ENCODE results near the gene KCNJ4. TPM values are rescaled to one million over a fixed set of nuclear protein-coding genes. Genes with fewer than 3 reads are reported as not detected.

KCNJ4 gene
- total RNA-seq, 3 donors from 2014 or later (not counting 1 experiment from before 2014, with no cell fraction given) = not detected

GRCh38 chr22:38443628-38444521, 11.1 kb downstream of the KCNJ4 start:
- H3K36me3 Mint-ChIP-seq = no peaks in the 10 kb centered on the region
- H3K27ac Mint-ChIP-seq = no peak overlapping the region
- DNase-seq (no peak), ATAC-seq (no peak)
- H3K4me3 Mint-ChIP-seq = no peak overlapping the region
- H3K27me3 Mint-ChIP-seq (ENCODE audit: low read depth in 2 of 2) = peaks cover 0 to 21% of the 10 kb centered on the region in 2 donors
- no peak overlapping the region for H3K27ac ChIP-seq (ENCODE audit: low read length)
- no peak overlapping the region for H3K4me3 ChIP-seq (ENCODE audit: low read length)
- H3K4me1 Mint-ChIP-seq = no peaks in the 10 kb centered on the region
- intact Hi-C loops (cut with micrococcal nuclease) = no loop called here
- no peaks in the 10 kb centered on the region for H3K27me3 ChIP-seq (ENCODE audit: control insufficient read depth, insufficient read depth, low read length)
- no peaks in the 10 kb centered on the region for H3K4me1 ChIP-seq (ENCODE audit: control insufficient read depth, insufficient read depth, low read length)
- no peaks in the 10 kb centered on the region for H3K36me3 ChIP-seq (ENCODE audit: control insufficient read depth, insufficient read depth, low read length)
- 74% methylated on average over 21 of the region's 21 CpGs for WGBS (ENCODE audit: insufficient coverage)
- H3K9me3 Mint-ChIP-seq = no peaks in the 10 kb centered on the region
- TF ChIP-seq, protein P1, sequence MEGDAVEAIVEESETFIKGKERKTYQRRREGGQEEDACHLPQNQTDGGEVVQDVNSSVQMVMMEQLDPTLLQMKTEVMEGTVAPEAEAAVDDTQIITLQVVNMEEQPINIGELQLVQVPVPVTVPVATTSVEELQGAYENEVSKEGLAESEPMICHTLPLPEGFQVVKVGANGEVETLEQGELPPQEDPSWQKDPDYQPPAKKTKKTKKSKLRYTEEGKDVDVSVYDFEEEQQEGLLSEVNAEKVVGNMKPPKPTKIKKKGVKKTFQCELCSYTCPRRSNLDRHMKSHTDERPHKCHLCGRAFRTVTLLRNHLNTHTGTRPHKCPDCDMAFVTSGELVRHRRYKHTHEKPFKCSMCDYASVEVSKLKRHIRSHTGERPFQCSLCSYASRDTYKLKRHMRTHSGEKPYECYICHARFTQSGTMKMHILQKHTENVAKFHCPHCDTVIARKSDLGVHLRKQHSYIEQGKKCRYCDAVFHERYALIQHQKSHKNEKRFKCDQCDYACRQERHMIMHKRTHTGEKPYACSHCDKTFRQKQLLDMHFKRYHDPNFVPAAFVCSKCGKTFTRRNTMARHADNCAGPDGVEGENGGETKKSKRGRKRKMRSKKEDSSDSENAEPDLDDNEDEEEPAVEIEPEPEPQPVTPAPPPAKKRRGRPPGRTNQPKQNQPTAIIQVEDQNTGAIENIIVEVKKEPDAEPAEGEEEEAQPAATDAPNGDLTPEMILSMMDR (IDR thresholded peaks at IDR 0.05) = no peak
- H3K9me3 ChIP-seq (ENCODE audit: control insufficient read depth, insufficient read depth, low read length) = no peaks in the 10 kb centered on the region

- H3K27ac Mint-ChIP-seq = no peak overlapping the region
- no peak overlapping the region for H3K4me3 Mint-ChIP-seq
- 84% methylated on average over 13 of the region's 13 CpGs for WGBS (ENCODE audit: insufficient coverage)
- ATAC-seq (no peak), DNase-seq (no peak)
- Histone ChIP-seq H3K36me3 (ENCODE audit: control insufficient read depth, insufficient read depth, low read length) (no peaks in the 10 kb centered on the region), H3K27ac (ENCODE audit: low read length) (no peak overlapping the region), H3K4me3 (ENCODE audit: low read length) (no peak overlapping the region), H3K9me3 (ENCODE audit: control insufficient read depth, insufficient read depth, low read length) (no peaks in the 10 kb centered on the region), H3K4me1 (ENCODE audit: control insufficient read depth, insufficient read depth, low read length) (no peaks in the 10 kb centered on the region), H3K27me3 (ENCODE audit: control insufficient read depth, insufficient read depth, low read length) (no peaks in the 10 kb centered on the region)
- H3K9me3 Mint-ChIP-seq = no peaks in the 10 kb centered on the region
- TF ChIP-seq, protein P1 (IDR thresholded peaks at IDR 0.05) = no peak
- peaks cover 0 to 21% of the 10 kb centered on the region in 2 donors for H3K27me3 Mint-ChIP-seq (ENCODE audit: low read depth in 2 of 2)
- intact Hi-C loops (cut with micrococcal nuclease) = no loop called here
- no peaks in the 10 kb centered on the region for H3K4me1 Mint-ChIP-seq
- H3K36me3 Mint-ChIP-seq = no peaks in the 10 kb centered on the region
Observed at GRCh38 chr22:38442967-38443627, 11.9 kb downstream of the KCNJ4 start.

- no peak overlapping the region for H3K27ac Mint-ChIP-seq
- no peak overlapping the region for H3K4me3 Mint-ChIP-seq
Observed at GRCh38 chr22:38441620-38442287, 13.2 kb downstream of the KCNJ4 start.

More at GRCh38 chr22:38441620-38442287, 13.2 kb downstream of the KCNJ4 start:
- Mint-ChIP-seq H3K36me3 (no peaks in the 10 kb centered on the region), H3K9me3 (no peaks in the 10 kb centered on the region), H3K4me1 (no peaks in the 10 kb centered on the region), H3K27me3 (ENCODE audit: low read depth in 2 of 2) (peaks cover 0 to 21% of the 10 kb centered on the region in 2 donors)
- intact Hi-C loops (cut with micrococcal nuclease) = no loop called here
- no peaks in the 10 kb centered on the region for H3K36me3 ChIP-seq (ENCODE audit: control insufficient read depth, insufficient read depth, low read length)
- H3K4me1 ChIP-seq (ENCODE audit: control insufficient read depth, insufficient read depth, low read length) = no peaks in the 10 kb centered on the region
- H3K9me3 ChIP-seq (ENCODE audit: control insufficient read depth, insufficient read depth, low read length) = no peaks in the 10 kb centered on the region
- 84% methylated on average over 16 of the region's 16 CpGs for WGBS (ENCODE audit: insufficient coverage)
- H3K27ac ChIP-seq (ENCODE audit: low read length) = no peak overlapping the region
- H3K27me3 ChIP-seq (ENCODE audit: control insufficient read depth, insufficient read depth, low read length) = no peaks in the 10 kb centered on the region
- ATAC-seq (no peak), DNase-seq (no peak)
- TF ChIP-seq, protein P1 (IDR thresholded peaks at IDR 0.05) = no peak
- no peak overlapping the region for H3K4me3 ChIP-seq (ENCODE audit: low read length)
